K562 (cell line): ENCODE results near the gene DMWD. TPM values are rescaled to one million over a fixed set of nuclear protein-coding genes. Genes with fewer than 3 reads are reported as not detected.
A peak's percentile ranks its signal among the peaks of the same experiment; 100 is the strongest.

Experiments
- ATAC-seq: fragments of 200-7000 bp; cut with Tn5 transposase; 3 replicates; pipeline ENCODE4 v1.9.1; 2020; ENCODE audit warnings: moderate library complexity
- BruUV-seq: library from RNA; stranded (reverse); fragments of 400-500 nt; replicated peaks from 2 replicates; lab custom pipeline; 2021; lab: Mats Ljungman, UMichigan
- CTCF ChIA-PET: fragments of 300-600 bp; formaldehyde crosslinking; extraction: SDS; loops from one replicate; lab custom pipeline; 2021; ENCODE audit warnings: low intra/inter-chr PET ratio; lab: Yijun Ruan, JAX
- POLR2A ChIA-PET: fragments of 300-600, 350-650 bp; sonication (Branson Sonifier 250); formaldehyde crosslinking; extraction: SDS; loops from one replicate; lab custom pipeline; 2021; ENCODE audit warnings: antibody characterized with exemption, inconsistent platforms; lab: Yijun Ruan, JAX
- DNase-seq, 4 experiments: peaks; one replicate each; pipeline versions ENCODE4 v3.0.0 to v3.0.0-alpha.2; 2011 to 2018; ENCODE audit warnings: low spot score in 3 of 4, mixed read lengths in 3 of 4; ENCODE audit errors: extremely low read depth in 1 of 4
- FAIRE-seq: peaks from 2 replicates; lab custom pipeline; 2011; peaks lifted over from hg19 to GRCh38; lab: Jason Lieb, UNC
- H2AFZ ChIP-seq: 2 replicates; pipeline ENCODE4 v1.6.0; 2011; ENCODE audit warnings: low read depth, low read length, control low read depth, inconsistent platforms
- H3K27ac ChIP-seq: fragments of 200-600 bp; 3 replicates; pipeline ENCODE4 v1.8.0; 2011; ENCODE audit warnings: low read depth, mild to moderate bottlenecking, control low read depth, inconsistent platforms, low read length, moderate library complexity, mixed read lengths; ENCODE audit errors: extremely low read depth
- H3K27me3 ChIP-seq, 2 experiments: fragments of 300-600 bp in 1 of 2; 2 replicates in 1 of 2; 3 replicates in 1 of 2; pipeline versions ENCODE4 v1.6.0 to v1.8.0; 2011; ENCODE audit warnings: inconsistent platforms in 2 of 2, low read length in 2 of 2, mild to moderate bottlenecking in 1 of 2, mixed read lengths in 1 of 2, moderate library complexity in 1 of 2; ENCODE audit not compliant: control insufficient read depth in 2 of 2, insufficient read depth in 2 of 2
- H3K36me3 ChIP-seq: fragments of 300-600 bp; 3 replicates; pipeline ENCODE4 v1.8.0; 2011; ENCODE audit warnings: mild to moderate bottlenecking, low read length, inconsistent platforms; ENCODE audit not compliant: control insufficient read depth, insufficient read depth
- H3K4me1 ChIP-seq, 2 experiments: fragments of 200-600 bp in 1 of 2; replicated peaks in 1 of 2; 2 replicates in 1 of 2; 3 replicates in 1 of 2; pipeline versions ENCODE4 v1.5.1 to v1.8.0; 2011; ENCODE audit warnings: inconsistent platforms in 2 of 2, low read length in 2 of 2, mild to moderate bottlenecking in 1 of 2, mixed read lengths in 1 of 2, moderate library complexity in 1 of 2; ENCODE audit not compliant: control insufficient read depth in 2 of 2, insufficient read depth in 2 of 2
- H3K4me2 ChIP-seq: 2 replicates; pipeline ENCODE4 v1.6.1; 2011; ENCODE audit warnings: low read length, control low read depth, inconsistent platforms, mixed read lengths; ENCODE audit not compliant: insufficient read depth
- H3K4me3 ChIP-seq: fragments of 200-600 bp; sonication (generic), shearing (Covaris generic); 2 replicates; pipeline ENCODE4 v1.5.1; 2016; ENCODE audit warnings: control low read depth, inconsistent platforms
- H3K79me2 ChIP-seq: fragments of 200-600 bp; 3 replicates; pipeline ENCODE4 v1.8.0; 2011; ENCODE audit warnings: low read length, inconsistent platforms; ENCODE audit not compliant: control insufficient read depth, insufficient read depth
- H3K9ac ChIP-seq, 2 experiments: 2 replicates each; pipeline versions ENCODE4 v1.6.0 to v1.6.1; 2011; ENCODE audit warnings: low read depth in 2 of 2, low read length in 2 of 2, control low read depth in 1 of 2, inconsistent platforms in 1 of 2, mild to moderate bottlenecking in 1 of 2, mixed read lengths in 1 of 2; ENCODE audit not compliant: insufficient read depth in 1 of 2
- H3K9me1 ChIP-seq: one replicate; pipeline ENCODE4 v1.6.0; 2011; ENCODE audit warnings: inconsistent platforms, mild to moderate bottlenecking, low read length, moderate library complexity; ENCODE audit not compliant: control insufficient read depth, insufficient read depth
- H3K9me3 ChIP-seq: replicated peaks from 2 replicates; pipeline ENCODE4 v1.5.1; 2011; ENCODE audit warnings: low read depth, low read length, inconsistent platforms; ENCODE audit not compliant: control insufficient read depth, insufficient read depth
- H4K20me1 ChIP-seq: replicated peaks from 2 replicates; pipeline ENCODE4 v1.6.1; 2011; ENCODE audit warnings: low read length, inconsistent platforms, mixed read lengths; ENCODE audit not compliant: control insufficient read depth, insufficient read depth
- POLR2G ChIP-seq: fragments of 200-400 bp; formaldehyde crosslinking; IDR thresholded peaks from 2 replicates; pipeline ENCODE4 v1.6.1; 2017; ENCODE audit warnings: low read depth, mild to moderate bottlenecking, antibody characterized with exemption, low read length, moderate library complexity
- WGBS: fragments of 100-300 bp; shearing (Covaris generic); methylation state at CpG from one replicate; pipeline ENCODE4 v1.1.6; 2016; ENCODE audit warnings: low coverage, mixed read lengths; ENCODE audit not compliant: insufficient coverage; ENCODE audit errors: missing lambda C conversion rate; 5-methylcytosine and 5-hydroxymethylcytosine counted together
- in situ Hi-C: fragments of 300-500 bp; cut with MboI; formaldehyde crosslinking; loops from 4 replicates; pipeline ENCODE4 v1.15.0; 2018; ENCODE audit warnings: inconsistent platforms, mixed read lengths
- intact Hi-C: fragments of 100-400 bp; cut with micrococcal nuclease; formaldehyde crosslinking; loops from 2 replicates; pipeline ENCODE4 v1.14.2; 2022
- polyA plus RNA-seq, 8 experiments: library from polyadenylated mRNA; depleted of rRNA in 4 of 8; stranded (reverse) in 5 of 8; unstranded in 3 of 8; fragments of >200 nt; fragmentation: Nextera tagmentation in 2 of 8; fragmentation: Illumina TruSeq in 1 of 8; extraction: Ambion mirVana in 2 of 8; extraction: Trizol in 1 of 8; gene quantifications; 2 replicates each; pipeline versions ENCODE4 v1.2.1 to v1.2.3, GENCODE V29; 2011 to 2014; ENCODE audit warnings: inconsistent platforms in 1 of 8, missing spikeins in 1 of 8
- total RNA-seq, 7 experiments: library from RNA; depleted of rRNA in 6 of 7; stranded (reverse); fragments of >200 nt in 6 of 7; fragmentation: Illumina TruSeq in 2 of 7; extraction: Trizol in 2 of 7; gene quantifications; 2 replicates each; pipeline versions ENCODE4 v1.2.1 to v1.2.3, GENCODE V29; 2011 to 2021; ENCODE audit warnings: low replicate concordance in 1 of 7
- TF ChIP-seq, protein P1 (sequence below): fragments of 250-450 bp; sonication (Bioruptor Pico); IDR thresholded peaks from 2 replicates; pipeline ENCODE4 v1.4.0; 2020
- TF ChIP-seq, protein P2 (sequence below): sonication (generic); formaldehyde crosslinking; IDR thresholded peaks from 2 replicates; pipeline ENCODE4 v1.8.1; 2023; ENCODE audit warnings: mild to moderate bottlenecking, missing genetic modification reagents
- TF ChIP-seq, protein P3 (sequence below): fragments of 250-450 bp; sonication (Bioruptor Pico); IDR thresholded peaks from 2 replicates; pipeline ENCODE4 v1.8.0; 2021; ENCODE audit warnings: moderate library complexity, mild to moderate bottlenecking, inconsistent platforms

DMWD gene
- total and polyA plus RNA-seq, 9 of the 15 experiments (the other 6 are each of a cell fraction or from before 2014, with no cell fraction given): 4.7 to 54.6 (median 19.0) TPM

GRCh38 chr19:45814851-45815480 is 22.3 kb upstream of the DMWD start, which contains the start of gene RSPH6A:
Gene RSPH6A, minus strand, starts transcription at chr19:45815308. Its CDS starts 132 bp downstream, at chr19:45815176.
- CTCF ChIA-PET: no interaction called here

More at GRCh38 chr19:45814851-45815480, 22.3 kb upstream of the DMWD start, which contains the start of gene RSPH6A:
- TF ChIP-seq, protein P1, sequence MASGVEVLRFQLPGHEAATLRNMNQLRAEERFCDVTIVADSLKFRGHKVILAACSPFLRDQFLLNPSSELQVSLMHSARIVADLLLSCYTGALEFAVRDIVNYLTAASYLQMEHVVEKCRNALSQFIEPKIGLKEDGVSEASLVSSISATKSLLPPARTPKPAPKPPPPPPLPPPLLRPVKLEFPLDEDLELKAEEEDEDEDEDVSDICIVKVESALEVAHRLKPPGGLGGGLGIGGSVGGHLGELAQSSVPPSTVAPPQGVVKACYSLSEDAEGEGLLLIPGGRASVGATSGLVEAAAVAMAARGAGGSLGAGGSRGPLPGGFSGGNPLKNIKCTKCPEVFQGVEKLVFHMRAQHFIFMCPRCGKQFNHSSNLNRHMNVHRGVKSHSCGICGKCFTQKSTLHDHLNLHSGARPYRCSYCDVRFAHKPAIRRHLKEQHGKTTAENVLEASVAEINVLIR (CRISPR knock-in tag): no peak
- TF ChIP-seq POLR2G: peak; percentile 63
- TF ChIP-seq, protein P2, sequence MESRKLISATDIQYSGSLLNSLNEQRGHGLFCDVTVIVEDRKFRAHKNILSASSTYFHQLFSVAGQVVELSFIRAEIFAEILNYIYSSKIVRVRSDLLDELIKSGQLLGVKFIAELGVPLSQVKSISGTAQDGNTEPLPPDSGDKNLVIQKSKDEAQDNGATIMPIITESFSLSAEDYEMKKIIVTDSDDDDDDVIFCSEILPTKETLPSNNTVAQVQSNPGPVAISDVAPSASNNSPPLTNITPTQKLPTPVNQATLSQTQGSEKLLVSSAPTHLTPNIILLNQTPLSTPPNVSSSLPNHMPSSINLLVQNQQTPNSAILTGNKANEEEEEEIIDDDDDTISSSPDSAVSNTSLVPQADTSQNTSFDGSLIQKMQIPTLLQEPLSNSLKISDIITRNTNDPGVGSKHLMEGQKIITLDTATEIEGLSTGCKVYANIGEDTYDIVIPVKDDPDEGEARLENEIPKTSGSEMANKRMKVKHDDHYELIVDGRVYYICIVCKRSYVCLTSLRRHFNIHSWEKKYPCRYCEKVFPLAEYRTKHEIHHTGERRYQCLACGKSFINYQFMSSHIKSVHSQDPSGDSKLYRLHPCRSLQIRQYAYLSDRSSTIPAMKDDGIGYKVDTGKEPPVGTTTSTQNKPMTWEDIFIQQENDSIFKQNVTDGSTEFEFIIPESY (CRISPR knock-in tag): peak; percentile 37; the same call in 1 of the 2 replicates
- TF ChIP-seq, protein P3, sequence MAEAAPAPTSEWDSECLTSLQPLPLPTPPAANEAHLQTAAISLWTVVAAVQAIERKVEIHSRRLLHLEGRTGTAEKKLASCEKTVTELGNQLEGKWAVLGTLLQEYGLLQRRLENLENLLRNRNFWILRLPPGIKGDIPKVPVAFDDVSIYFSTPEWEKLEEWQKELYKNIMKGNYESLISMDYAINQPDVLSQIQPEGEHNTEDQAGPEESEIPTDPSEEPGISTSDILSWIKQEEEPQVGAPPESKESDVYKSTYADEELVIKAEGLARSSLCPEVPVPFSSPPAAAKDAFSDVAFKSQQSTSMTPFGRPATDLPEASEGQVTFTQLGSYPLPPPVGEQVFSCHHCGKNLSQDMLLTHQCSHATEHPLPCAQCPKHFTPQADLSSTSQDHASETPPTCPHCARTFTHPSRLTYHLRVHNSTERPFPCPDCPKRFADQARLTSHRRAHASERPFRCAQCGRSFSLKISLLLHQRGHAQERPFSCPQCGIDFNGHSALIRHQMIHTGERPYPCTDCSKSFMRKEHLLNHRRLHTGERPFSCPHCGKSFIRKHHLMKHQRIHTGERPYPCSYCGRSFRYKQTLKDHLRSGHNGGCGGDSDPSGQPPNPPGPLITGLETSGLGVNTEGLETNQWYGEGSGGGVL: no peak
- Histone ChIP-seq H3K9me1 (peaks cover 2% of the 10 kb centered on the region), H3K27ac (no peak within 1 kb of the TSS), H3K4me2 (no peak within 1 kb of the TSS), H3K36me3 (peaks cover 27% of the 10 kb centered on the region; the same call in 2 of the 3 replicates), H3K9ac (no peak within 1 kb of the TSS), H3K27me3 (no peaks in the 10 kb centered on the region), H3K9me3 (no peaks in the 10 kb centered on the region), H4K20me1 (peaks cover 7% of the 10 kb centered on the region; the same call in 1 of the 2 replicates), H2AFZ (no peak within 1 kb of the TSS), H3K4me1 (peaks cover 6 to 42% of the 10 kb centered on the region in 2 experiments; a peak in 4 of 5 replicates), H3K4me3 (no peak within 1 kb of the TSS), H3K79me2 (no peaks in the 10 kb centered on the region)
- no peak for ATAC-seq
- POLR2A ChIA-PET: interaction anchor here (0.6 to 1.5 kb wide), 2 partner anchors 11 to 117 kb away, joined by 4 to 5 read pairs; no protein-coding TSS in a partner anchor
- in situ Hi-C loops (no loop called here), intact Hi-C loops (loop anchor here (5.0 to 10.0 kb wide), 2 partner anchors 197 to 260 kb away; no protein-coding TSS in a partner anchor)
- 95% methylated on average over 21 of the region's 40 CpGs for WGBS
- no TSS peak for BruUV-seq
- no peak for DNase-seq
- FAIRE-seq: no peak
